NCI-H187 (cell line): ENCODE results near the gene ZNF660.
"Not testable (repeated sequence)": the region's sequence is repeated elsewhere in the genome, so short reads cannot be mapped to it uniquely, and the experiment has no call there.

ENCODE experiments used
- DNase-seq, 2 experiments: peaks; one replicate each; lab custom pipeline; 2025; lab: John Stamatoyannopoulos, UW

Gene ZNF660

GRCh38 chr3:44584646-44585501, at the start of gene ZNF660:
Gene ZNF660 (plus strand): TSS chr3:44584964. CDS start chr3:44594194, 9,230 bp downstream.
- DNase-seq: peak in 1 of 2 experiments; percentile 29

GRCh38 chr3:44535364-44535763, 49.4 kb upstream of the ZNF660 start:
- DNase-seq: no peak

GRCh38 chr3:44544811-44545210, 40.0 kb upstream of the ZNF660 start:
- DNase-seq: not testable (repeated sequence)

- DNase-seq: no peak
These were observed 29.9 kb upstream of the ZNF660 start, which contains the start of gene ZKSCAN7 for GRCh38 chr3:44554626-44555592. Gene ZKSCAN7 (plus strand): TSS chr3:44555193. CDS start chr3:44557048, 1,855 bp downstream.

GRCh38 chr3:44555723-44556122, 29.0 kb upstream of the ZNF660 start:
- DNase-seq: no peak

- no peak for DNase-seq
These were observed 27.7 kb upstream of the ZNF660 start for GRCh38 chr3:44557074-44557473.

GRCh38 chr3:44561076-44561475, 23.7 kb upstream of the ZNF660 start:
- DNase-seq: no peak

- no peak for DNase-seq
These were observed 22.6 kb upstream of the ZNF660 start for GRCh38 chr3:44562147-44562546.

GRCh38 chr3:44568561-44568960, 16.2 kb upstream of the ZNF660 start:
- no peak for DNase-seq

GRCh38 chr3:44571024-44571423, 13.7 kb upstream of the ZNF660 start:
- DNase-seq: no peak

GRCh38 chr3:44576613-44577012, 8.2 kb upstream of the ZNF660 start:
- no peak for DNase-seq

- not testable (repeated sequence) for DNase-seq
These were observed 7.3 kb upstream of the ZNF660 start for GRCh38 chr3:44577354-44577952.

- not testable (repeated sequence) for DNase-seq
These were observed 6.4 kb upstream of the ZNF660 start for GRCh38 chr3:44578316-44578715.

GRCh38 chr3:44578924-44579515, 5.7 kb upstream of the ZNF660 start:
- not testable (repeated sequence) for DNase-seq

GRCh38 chr3:44579749-44580148, 5.0 kb upstream of the ZNF660 start:
- not testable (repeated sequence) for DNase-seq

- DNase-seq: not testable (repeated sequence)
These were observed 3.8 kb upstream of the ZNF660 start for GRCh38 chr3:44580971-44581370.

GRCh38 chr3:44596621-44597020, 11.9 kb downstream of the ZNF660 start:
- no peak for DNase-seq

- DNase-seq: no peak
These were observed 17.0 kb downstream of the ZNF660 start for GRCh38 chr3:44601749-44602148.

- DNase-seq: no peak
These were observed 27.9 kb downstream of the ZNF660 start for GRCh38 chr3:44612678-44613077.

GRCh38 chr3:44624749-44625480, 40.2 kb downstream of the ZNF660 start, which contains the start of gene ZNF197:
Gene ZNF197 (plus strand): TSS chr3:44625036. CDS start chr3:44629155, 4,119 bp downstream.
- peak; percentile 57 to 66 for DNase-seq

- DNase-seq: no peak
These were observed 44.0 kb downstream of the ZNF660 start for GRCh38 chr3:44628716-44629115.
